NCI-H1417 treated with DMSO at 0.1 percent for 48 hours (cell line): ENCODE results near the gene DKKL1.
"Not testable (repeated sequence)": the region's sequence is repeated elsewhere in the genome, so short reads cannot be mapped to it uniquely, and the experiment has no call there.

Experiments
- DNase-seq: peaks from one replicate; lab custom pipeline; 2025; lab: John Stamatoyannopoulos, UW

Gene DKKL1

GRCh38 chr19:49363268-49364082 lies at the start of gene DKKL1:
Gene DKKL1, plus strand, starts transcription at chr19:49363877. Its CDS starts 122 bp downstream, at chr19:49363999.
- DNase-seq, result no peak

- no peak for DNase-seq
These were observed 48.6 kb upstream of the DKKL1 start for GRCh38 chr19:49315111-49315510.

GRCh38 chr19:49316284-49316683 lies 47.4 kb upstream of the DKKL1 start:
- no peak for DNase-seq

- DNase-seq, result no peak
These were observed 45.4 kb upstream of the DKKL1 start for GRCh38 chr19:49318296-49318695.

- no peak for DNase-seq
These were observed 38.7 kb upstream of the DKKL1 start, which contains the start of gene SLC6A16 for GRCh38 chr19:49324801-49325576. Gene SLC6A16, minus strand, starts transcription at chr19:49325191. Its CDS starts 13,844 bp downstream, at chr19:49311347.

- not testable (repeated sequence) for DNase-seq
These were observed 37.9 kb upstream of the DKKL1 start for GRCh38 chr19:49325756-49326155.

- no peak for DNase-seq
These were observed 37.4 kb upstream of the DKKL1 start for GRCh38 chr19:49326165-49326704.

GRCh38 chr19:49327878-49328544 lies 35.7 kb upstream of the DKKL1 start:
- DNase-seq, result no peak

GRCh38 chr19:49328741-49329140 lies 34.9 kb upstream of the DKKL1 start:
- no peak for DNase-seq

GRCh38 chr19:49331187-49331586 lies 32.5 kb upstream of the DKKL1 start:
- DNase-seq, result not testable (repeated sequence)

- DNase-seq, result no peak
These were observed 32.0 kb upstream of the DKKL1 start for GRCh38 chr19:49331616-49332055.

- DNase-seq, result not testable (repeated sequence)
These were observed 30.8 kb upstream of the DKKL1 start for GRCh38 chr19:49332691-49333417.

- no peak for DNase-seq
These were observed 30.3 kb upstream of the DKKL1 start for GRCh38 chr19:49333418-49333805.

GRCh38 chr19:49333811-49334288 lies 29.8 kb upstream of the DKKL1 start:
- DNase-seq, result no peak

GRCh38 chr19:49335071-49335783 lies 28.4 kb upstream of the DKKL1 start, which contains the start of gene CD37:
Gene CD37, plus strand, starts transcription at chr19:49335406. Its CDS starts 135 bp downstream, at chr19:49335541.
- DNase-seq, result no peak

- DNase-seq, result no peak
These were observed 27.7 kb upstream of the DKKL1 start for GRCh38 chr19:49335784-49336481.

GRCh38 chr19:49336482-49337266 lies 27.0 kb upstream of the DKKL1 start:
- no peak for DNase-seq

- no peak for DNase-seq
These were observed 26.2 kb upstream of the DKKL1 start for GRCh38 chr19:49337267-49338022.
